ENCODE data around the gene MAP7D2.

MAP7D2 gene

GRCh38 chrX:20032201-20032600, 84.5 kb downstream of the MAP7D2 start:
- Histone ChIP-seq H3K27ac (ENCODE audit: poor library complexity, severe bottlenecking) (no peak overlapping the region), H3K36me3 (ENCODE audit: low read depth) (no peaks in the 10 kb centered on the region), H3K27me3 (ENCODE audit: insufficient read depth, poor library complexity, severe bottlenecking) (no peaks in the 10 kb centered on the region), H3K9me3 (ENCODE audit: severe bottlenecking) (no peaks in the 10 kb centered on the region), H3K4me3 (ENCODE audit: severe bottlenecking) (no peak overlapping the region), H3K4me1 (ENCODE audit: insufficient read depth, poor library complexity, severe bottlenecking) (no peaks in the 10 kb centered on the region)
- DNase-seq (ENCODE audit: low spot score) (no peak), ATAC-seq (ENCODE audit: low read depth) (no peak)
- no peak for TF ChIP-seq CTCF (IDR thresholded peaks at IDR 0.05; ENCODE audit: poor library complexity, severe bottlenecking)

- Histone ChIP-seq H3K4me3 (ENCODE audit: severe bottlenecking) (no peak overlapping the region), H3K27ac (ENCODE audit: poor library complexity, severe bottlenecking) (no peak overlapping the region), H3K36me3 (ENCODE audit: low read depth) (no peaks in the 10 kb centered on the region), H3K9me3 (ENCODE audit: severe bottlenecking) (no peaks in the 10 kb centered on the region), H3K27me3 (ENCODE audit: insufficient read depth, poor library complexity, severe bottlenecking) (no peaks in the 10 kb centered on the region), H3K4me1 (ENCODE audit: insufficient read depth, poor library complexity, severe bottlenecking) (peaks cover 4% of the 10 kb centered on the region)
- TF ChIP-seq CTCF (IDR thresholded peaks at IDR 0.05; ENCODE audit: poor library complexity, severe bottlenecking) = no peak
- no peak for DNase-seq (ENCODE audit: low spot score)
- ATAC-seq (ENCODE audit: low read depth) = no peak
These were observed 87.0 kb downstream of the MAP7D2 start for GRCh38 chrX:20029728-20030127.

- no peak overlapping the region for H3K27ac ChIP-seq (ENCODE audit: poor library complexity, severe bottlenecking)
- H3K36me3 ChIP-seq (ENCODE audit: low read depth) = no peaks in the 10 kb centered on the region
- peaks cover 4% of the 10 kb centered on the region for H3K4me1 ChIP-seq (ENCODE audit: insufficient read depth, poor library complexity, severe bottlenecking)
- no peaks in the 10 kb centered on the region for H3K27me3 ChIP-seq (ENCODE audit: insufficient read depth, poor library complexity, severe bottlenecking)
- H3K9me3 ChIP-seq (ENCODE audit: severe bottlenecking) = no peaks in the 10 kb centered on the region
- DNase-seq (ENCODE audit: low spot score) (no peak), ATAC-seq (ENCODE audit: low read depth) (no peak)
- no peak for TF ChIP-seq CTCF (IDR thresholded peaks at IDR 0.05; ENCODE audit: poor library complexity, severe bottlenecking)
- no peak overlapping the region for H3K4me3 ChIP-seq (ENCODE audit: severe bottlenecking)
These were observed 88.1 kb downstream of the MAP7D2 start for GRCh38 chrX:20028588-20028987.

GRCh38 chrX:20026278-20026677, 90.4 kb downstream of the MAP7D2 start:
- H3K4me1 ChIP-seq (ENCODE audit: insufficient read depth, poor library complexity, severe bottlenecking) = peaks cover 4% of the 10 kb centered on the region
- H3K27me3 ChIP-seq (ENCODE audit: insufficient read depth, poor library complexity, severe bottlenecking) = no peaks in the 10 kb centered on the region
- no peak overlapping the region for H3K4me3 ChIP-seq (ENCODE audit: severe bottlenecking)
- DNase-seq (ENCODE audit: low spot score) (no peak), ATAC-seq (ENCODE audit: low read depth) (peak; percentile 63; the same call in 2 of the 3 replicates)
- no peaks in the 10 kb centered on the region for H3K36me3 ChIP-seq (ENCODE audit: low read depth)
- H3K9me3 ChIP-seq (ENCODE audit: severe bottlenecking) = no peaks in the 10 kb centered on the region
- H3K27ac ChIP-seq (ENCODE audit: poor library complexity, severe bottlenecking) = no peak overlapping the region
- TF ChIP-seq CTCF (IDR thresholded peaks at IDR 0.05; ENCODE audit: poor library complexity, severe bottlenecking) = no peak

GRCh38 chrX:20019672-20020365, 96.9 kb downstream of the MAP7D2 start:
- Histone ChIP-seq H3K4me3 (ENCODE audit: severe bottlenecking) (no peak overlapping the region), H3K27ac (ENCODE audit: poor library complexity, severe bottlenecking) (no peak overlapping the region), H3K36me3 (ENCODE audit: low read depth) (no peaks in the 10 kb centered on the region), H3K4me1 (ENCODE audit: insufficient read depth, poor library complexity, severe bottlenecking) (no peaks in the 10 kb centered on the region), H3K9me3 (ENCODE audit: severe bottlenecking) (no peaks in the 10 kb centered on the region), H3K27me3 (ENCODE audit: insufficient read depth, poor library complexity, severe bottlenecking) (no peaks in the 10 kb centered on the region)
- ATAC-seq (ENCODE audit: low read depth) (no peak), DNase-seq (ENCODE audit: low spot score) (no peak)
- TF ChIP-seq CTCF (IDR thresholded peaks at IDR 0.05; ENCODE audit: poor library complexity, severe bottlenecking) = no peak

Measured in RWPE2 (cell line).